A549 (cell line): ENCODE measurements around the gene SLC22A24.

Experiments
- CHD2 ChIP-seq: fragments of 150-350 bp; IDR thresholded peaks from 2 replicates; pipeline ENCODE4 v1.6.1; 2014; ENCODE audit warnings: low read length; ENCODE audit not compliant: partially characterized antibody
- CTCF ChIP-seq: fragments of >200 bp; sonication (Bioruptor Twin); formaldehyde crosslinking; IDR thresholded peaks from 3 replicates; pipeline ENCODE4 v1.5.1; 2016
- EP300 ChIP-seq, 2 experiments: fragments of >200 bp; sonication (Bioruptor Twin); formaldehyde crosslinking; IDR thresholded peaks; 2 replicates in 1 of 2; 3 replicates in 1 of 2; pipeline ENCODE4 v1.6.1; 2016 to 2017
- JUN ChIP-seq, 2 experiments: fragments of >200 bp; sonication (Bioruptor Twin); formaldehyde crosslinking; IDR thresholded peaks; 2 replicates in 1 of 2; 3 replicates in 1 of 2; pipeline ENCODE4 v1.6.1; 2016 to 2017
- POLR2A ChIP-seq: IDR thresholded peaks from 2 replicates; pipeline ENCODE4 v1.6.1; 2012; ENCODE audit warnings: mild to moderate bottlenecking, low read length
- RCOR1 ChIP-seq: fragments of 150-350 bp; IDR thresholded peaks from 2 replicates; pipeline ENCODE4 v1.6.1; 2014; ENCODE audit warnings: antibody characterized with exemption, low read length, low read depth
- REST ChIP-seq: fragments of 200-600 bp; sonication (generic); IDR thresholded peaks from 2 replicates; pipeline ENCODE4 v1.6.1; 2016; ENCODE audit warnings: antibody characterized with exemption, mild to moderate bottlenecking, moderate library complexity
- SMC3 ChIP-seq: fragments of >200 bp; sonication (Bioruptor Twin); formaldehyde crosslinking; IDR thresholded peaks from 3 replicates; pipeline ENCODE4 v1.6.1; 2018; ENCODE audit warnings: inconsistent platforms

DNA sequence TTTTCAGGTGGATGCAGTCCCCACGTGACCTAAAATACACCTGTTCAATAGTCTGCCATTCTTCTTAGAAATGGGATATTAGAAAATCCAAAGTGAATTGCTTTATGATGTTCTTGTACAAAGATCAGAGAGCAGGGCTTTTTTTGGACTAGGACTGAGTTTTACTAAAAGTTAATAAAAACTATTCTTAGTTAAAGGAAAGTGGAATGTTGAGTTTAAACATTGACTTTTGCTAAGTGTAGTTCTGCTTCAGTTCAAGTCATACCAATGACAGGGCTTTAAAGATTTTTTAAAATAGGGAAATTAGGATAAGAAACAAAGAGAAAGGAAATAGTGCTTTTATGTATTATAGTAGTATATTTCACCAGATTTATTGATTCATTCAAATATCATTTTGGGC, at the start of gene SLC22A24:
- no peak for TF ChIP-seq CTCF
- TF ChIP-seq RCOR1 = no peak
- no peak for TF ChIP-seq JUN (IDR thresholded peaks at IDR 0.05)
- TF ChIP-seq SMC3 = no peak
- no peak for TF ChIP-seq CHD2
- no peak for TF ChIP-seq REST
- TF ChIP-seq EP300 (IDR thresholded peaks at IDR 0.05) = no peak
- no peak for TF ChIP-seq POLR2A
